Islet of Langerhans (tissue), 1 donor: ENCODE results near the gene ELMO3.

ENCODE experiments used
- FAIRE-seq: peaks from one replicate; lab custom pipeline; 2011; peaks lifted over from hg19 to GRCh38; lab: Jason Lieb, UNC

The ELMO3 gene

DNA sequence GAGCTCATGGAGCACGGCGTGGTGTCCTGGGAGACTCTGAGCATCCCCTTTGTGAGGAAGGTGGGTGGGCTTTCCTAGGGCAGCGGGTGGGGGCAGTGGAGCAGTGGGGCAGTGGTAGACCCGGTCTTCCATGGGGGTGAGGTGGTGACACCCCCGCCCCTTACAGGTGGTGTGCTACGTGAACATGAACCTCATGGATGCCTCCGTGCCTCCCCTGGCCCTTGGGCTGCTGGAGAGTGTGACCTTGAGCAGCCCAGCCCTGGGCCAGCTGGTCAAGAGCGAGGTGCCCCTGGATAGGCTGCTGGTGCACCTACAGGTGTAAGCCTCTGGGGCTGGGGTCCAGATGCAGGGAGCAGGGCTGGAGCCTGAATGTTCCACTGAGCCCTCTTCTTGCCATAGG lies 1.6 kb downstream of the ELMO3 start:
- FAIRE-seq, result no peak

DNA sequence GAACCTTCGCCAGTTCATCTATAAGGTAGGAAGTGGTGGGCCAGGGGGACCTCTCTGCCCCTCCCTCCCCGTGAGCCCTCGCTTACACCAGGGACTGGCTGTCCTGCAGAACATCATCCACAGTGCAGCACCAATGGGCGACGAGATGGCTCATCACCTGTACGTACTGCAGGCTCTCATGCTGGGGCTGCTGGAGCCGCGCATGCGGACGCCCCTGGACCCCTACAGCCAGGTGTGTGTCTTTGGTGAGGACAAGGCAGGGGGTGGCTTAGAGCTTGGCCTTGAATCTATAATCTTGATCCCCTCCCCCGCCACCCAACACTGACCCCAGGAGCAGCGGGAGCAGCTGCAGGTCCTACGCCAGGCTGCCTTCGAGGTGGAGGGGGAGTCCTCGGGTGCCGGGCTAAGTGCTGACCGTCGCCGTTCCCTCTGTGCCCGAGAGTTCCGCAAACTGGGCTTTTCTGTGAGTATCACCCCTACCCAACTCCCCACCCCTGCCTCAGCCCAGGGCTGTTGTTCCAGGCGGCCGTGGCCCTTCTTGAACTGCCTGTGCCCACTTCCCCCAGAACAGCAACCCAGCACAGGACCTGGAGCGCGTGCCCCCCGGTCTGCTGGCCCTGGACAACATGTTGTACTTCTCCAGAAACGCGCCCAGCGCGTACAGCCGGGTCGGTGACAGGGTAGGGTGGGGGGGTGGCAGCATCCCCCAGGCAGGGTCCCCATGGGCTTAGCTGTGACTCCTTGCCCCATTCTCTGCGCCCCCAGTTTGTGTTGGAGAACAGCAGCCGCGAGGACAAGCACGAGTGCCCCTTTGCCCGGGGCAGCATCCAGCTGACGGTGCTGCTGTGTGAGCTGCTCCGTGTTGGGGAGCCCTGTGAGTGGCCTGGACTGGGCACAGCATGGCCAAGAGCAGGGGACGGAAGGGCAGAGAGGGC lies 2.7 kb downstream of the ELMO3 start:
- no peak for FAIRE-seq

GRCh38 chr16:67202426-67202825 lies 3.5 kb downstream of the ELMO3 start:
- FAIRE-seq, result no peak

DNA sequence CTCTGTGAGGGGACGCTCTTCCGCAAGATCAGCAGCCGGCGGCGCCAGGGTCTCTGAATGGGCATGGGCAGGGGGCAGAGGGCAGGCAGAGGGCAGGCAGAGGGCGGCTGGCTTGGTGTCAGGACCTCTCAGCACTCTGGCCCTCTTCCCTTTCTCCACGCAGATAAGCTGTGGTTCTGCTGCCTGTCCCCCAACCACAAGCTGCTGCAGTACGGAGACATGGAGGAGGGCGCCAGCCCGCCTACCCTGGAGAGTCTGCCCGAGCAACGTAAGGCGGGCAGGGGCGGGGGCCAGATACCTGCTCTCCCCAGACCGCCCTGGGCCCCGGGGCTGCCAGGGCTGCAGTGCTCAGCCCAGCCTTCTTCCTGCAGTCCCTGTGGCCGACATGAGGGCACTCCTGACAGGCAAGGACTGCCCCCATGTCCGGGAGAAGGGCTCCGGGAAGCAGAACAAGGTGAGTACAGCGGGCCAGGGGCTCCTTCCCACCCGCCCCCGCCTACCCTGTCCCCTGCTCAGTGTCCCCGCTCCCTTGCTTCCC lies 4.1 kb downstream of the ELMO3 start:
- FAIRE-seq, result no peak

GRCh38 chr16:67204076-67204475 lies 5.1 kb downstream of the ELMO3 start:
- no peak for FAIRE-seq

DNA sequence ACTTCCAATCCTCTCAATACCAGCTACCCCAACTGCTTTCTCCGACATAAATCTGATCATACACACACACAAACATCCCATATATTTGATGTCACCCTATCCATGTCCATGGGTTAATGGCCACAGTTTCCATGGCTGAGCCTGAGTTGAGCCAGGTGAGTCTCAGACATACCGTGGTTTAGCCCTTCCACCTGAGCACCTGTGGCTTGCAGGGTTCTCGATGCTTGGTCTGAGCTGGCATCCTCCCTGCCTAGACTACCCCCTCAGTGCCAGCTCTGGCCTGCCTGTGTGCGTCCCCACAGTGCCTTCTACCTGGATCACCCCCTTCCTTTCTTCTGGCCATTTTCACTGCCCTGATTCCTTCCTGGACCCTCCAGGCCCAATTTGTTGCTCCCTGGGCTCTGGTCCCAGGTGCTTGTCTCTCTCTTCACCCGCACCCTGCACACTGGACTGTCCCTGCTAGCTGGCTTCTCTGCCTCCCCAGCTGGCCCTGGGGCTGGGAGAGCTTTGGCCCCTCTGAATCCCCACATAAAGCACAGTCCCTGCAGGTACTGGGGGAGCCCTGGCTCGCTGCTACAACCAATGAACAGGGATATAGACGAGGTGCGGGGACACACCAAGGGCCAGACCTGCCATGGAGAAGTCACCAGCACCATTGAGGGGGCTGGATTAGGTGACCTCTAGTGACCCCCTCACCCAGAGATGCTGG lies 7.4 kb downstream of the ELMO3 start:
- no peak for FAIRE-seq

GRCh38 chr16:67206838-67207248 lies 7.9 kb downstream of the ELMO3 start:
- FAIRE-seq, result no peak

DNA sequence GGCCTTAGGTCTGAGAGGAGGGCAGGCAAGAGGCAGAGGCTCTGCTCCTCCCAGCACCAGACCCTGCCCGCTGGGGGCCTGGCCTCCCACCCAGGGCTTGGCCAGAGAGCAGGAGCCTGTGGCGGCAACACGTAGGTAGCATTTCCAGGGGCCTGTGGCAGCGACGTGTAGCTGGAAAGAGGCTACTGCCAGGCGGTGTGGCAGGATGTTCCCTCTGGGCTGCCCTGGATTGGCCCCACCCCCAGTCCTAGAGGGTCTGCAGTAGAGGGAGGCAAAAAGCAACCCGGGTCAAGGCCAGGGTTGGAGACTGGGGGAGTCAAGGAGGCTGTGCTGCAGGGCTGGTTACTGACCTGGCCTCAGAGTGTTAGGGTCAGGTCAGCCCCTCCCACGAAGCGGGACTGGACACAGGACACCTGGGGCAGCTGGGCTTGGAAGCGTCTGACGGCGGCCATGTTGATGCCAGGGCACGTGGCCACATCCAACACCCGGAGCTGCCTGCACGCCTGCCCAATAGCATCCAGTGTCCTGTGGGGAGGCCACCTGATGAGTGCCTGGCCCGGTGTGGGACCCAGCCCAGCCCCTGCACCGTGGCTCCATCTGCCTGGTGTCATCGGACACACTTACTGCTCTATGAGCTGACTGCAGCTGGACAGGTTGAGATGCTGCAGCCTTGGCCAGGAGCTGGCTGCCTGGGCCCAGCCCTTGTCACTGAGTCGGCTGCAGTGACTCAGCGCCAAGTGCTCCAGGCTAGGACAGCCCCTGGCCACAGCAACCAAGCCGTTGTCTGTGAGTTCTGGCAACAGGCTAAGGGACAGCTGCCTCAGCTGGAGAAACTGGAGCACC lies 8.5 kb downstream of the ELMO3 start:
- FAIRE-seq, result no peak

DNA sequence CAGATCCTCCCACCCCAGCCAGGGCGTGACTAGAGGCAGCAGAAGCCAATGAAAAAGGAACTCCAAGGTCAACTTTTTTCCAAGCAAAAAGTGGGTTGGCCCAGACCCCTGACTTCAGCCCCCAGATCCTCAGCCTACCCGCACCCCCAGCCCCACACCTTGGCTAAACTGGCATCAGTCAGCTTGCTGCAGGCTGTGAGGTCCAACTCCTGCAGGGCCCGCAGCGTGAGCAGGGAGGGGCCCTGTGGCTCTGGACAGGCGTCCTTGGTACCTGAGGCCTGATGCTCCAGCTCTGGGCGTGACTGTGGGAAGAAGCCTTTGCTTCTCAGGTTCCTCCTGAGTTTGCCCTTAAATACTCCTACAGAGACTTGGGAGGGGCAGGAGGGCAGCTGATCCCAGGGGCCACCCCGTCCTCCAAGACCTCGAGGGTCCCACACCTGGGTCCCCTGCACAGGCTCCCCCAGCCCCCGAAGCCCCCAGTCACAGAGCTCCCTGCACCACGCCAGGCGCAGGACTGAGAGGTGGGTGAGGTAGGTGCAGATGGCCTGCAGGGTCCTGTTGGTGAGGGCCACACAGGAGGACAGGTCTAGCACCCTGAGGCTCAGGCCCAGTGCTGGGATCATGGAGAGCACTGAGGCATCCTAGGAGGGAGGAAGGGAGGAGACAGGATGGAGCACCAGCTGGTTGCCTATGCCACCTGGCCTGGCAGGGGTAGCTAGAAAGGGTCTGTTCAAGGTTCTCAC lies 9.4 kb downstream of the ELMO3 start:
- no peak for FAIRE-seq

- no peak for FAIRE-seq
These were observed 10.6 kb downstream of the ELMO3 start for GRCh38 chr16:67209565-67209964.

DNA sequence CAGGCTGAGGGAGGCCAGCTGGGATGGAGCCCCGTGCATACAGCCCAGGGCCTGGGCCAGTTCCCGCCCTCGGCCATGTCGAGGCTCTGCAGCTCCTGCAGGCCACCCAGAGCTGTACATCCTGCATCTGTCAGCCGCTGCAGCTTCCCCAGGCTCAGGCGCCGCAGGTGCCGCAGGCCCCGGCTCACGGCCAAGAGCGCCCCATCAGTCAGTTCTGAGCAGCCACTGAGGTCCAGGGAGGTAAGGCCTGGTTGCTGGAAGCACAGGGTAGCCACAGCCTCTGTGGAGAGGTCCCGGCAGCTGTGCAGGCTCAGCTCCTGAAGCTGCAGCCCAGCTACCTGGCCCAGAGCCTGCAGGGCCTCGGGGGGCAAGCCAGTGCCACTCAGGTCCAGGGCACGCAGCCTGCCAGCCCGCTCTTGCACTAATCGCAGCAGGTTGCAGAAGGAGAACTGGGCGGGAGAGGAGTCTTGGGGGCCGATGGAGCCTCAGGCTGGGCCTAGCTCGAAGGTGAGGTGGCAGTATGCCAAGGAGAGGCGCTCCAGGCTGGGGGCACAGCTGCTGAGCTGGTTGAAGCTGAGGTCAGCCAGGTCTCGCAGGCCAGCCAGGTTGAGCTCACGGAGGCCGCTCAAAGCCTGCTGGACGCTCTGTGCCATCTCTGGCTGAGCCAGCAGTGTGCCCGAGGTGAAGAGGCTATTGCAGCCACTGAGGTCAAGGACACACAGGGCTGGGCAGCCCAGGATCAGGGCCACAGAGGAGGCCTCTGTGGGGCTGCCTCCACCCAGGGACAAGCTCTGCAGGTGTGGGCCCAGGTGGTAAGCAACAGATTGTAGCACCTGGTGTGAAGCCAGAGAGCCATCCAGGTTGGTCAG lies 11.4 kb downstream of the ELMO3 start:
- no peak for FAIRE-seq

DNA sequence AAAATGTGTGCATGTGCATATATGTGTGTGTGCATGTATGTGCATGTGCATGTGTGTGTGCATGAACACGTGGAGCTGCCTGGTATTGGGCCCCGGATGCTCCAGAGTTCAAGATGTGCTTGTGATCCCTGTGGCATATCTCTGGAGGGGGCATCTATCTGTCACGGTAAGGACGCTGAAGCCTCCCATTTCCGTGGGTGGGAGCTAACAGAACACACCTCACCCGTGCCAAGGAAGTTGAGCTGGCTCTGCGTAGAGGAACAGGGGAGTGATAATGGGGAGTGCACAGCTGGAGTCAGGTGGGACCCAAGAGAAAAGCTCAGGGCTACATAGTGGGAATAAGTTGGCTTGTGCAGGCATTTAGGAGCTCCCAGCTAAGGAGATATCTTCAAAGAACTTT lies 12.7 kb downstream of the ELMO3 start:
- no peak for FAIRE-seq

- no peak for FAIRE-seq
These were observed 13.8 kb downstream of the ELMO3 start for GRCh38 chr16:67212766-67213165.

DNA sequence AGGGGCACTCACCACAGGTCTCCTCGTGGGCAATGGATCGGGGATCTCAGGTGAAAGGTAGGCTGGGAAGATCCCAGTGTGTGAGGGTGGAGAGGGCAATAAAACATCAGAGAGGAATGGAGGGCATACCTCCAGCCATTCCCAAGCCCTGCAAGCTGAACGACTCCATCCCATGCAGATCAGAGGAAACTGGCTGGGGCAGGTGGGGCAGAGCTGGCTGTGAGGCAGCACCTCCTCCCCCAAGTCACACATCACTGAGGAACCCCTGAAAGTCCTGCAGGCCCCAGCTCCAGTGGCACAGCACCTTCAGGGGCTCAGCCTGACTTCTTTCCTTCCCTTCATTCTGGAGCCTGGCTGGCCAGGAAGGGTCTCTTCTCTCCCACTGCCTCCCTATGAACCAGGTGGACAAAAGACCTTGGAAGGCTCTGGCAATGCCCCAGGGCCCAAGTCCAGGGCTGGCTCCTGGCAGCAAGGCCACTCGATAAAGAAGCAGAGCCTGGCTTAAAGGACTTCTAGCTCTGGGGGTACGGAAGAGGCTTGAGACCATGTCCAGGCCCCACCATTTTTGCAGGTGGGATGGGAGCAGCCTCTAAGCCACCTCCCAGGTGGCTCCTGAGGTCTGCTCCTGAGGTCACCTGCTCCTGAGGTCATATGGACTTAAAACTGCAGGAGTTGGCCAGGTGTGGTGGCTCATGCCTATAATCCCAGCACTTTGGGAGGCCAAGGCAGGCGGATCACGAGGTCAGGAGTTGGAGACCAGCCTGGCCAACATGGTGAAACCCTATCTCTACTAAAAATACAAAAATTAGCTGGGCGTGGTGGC lies 14.5 kb downstream of the ELMO3 start:
- FAIRE-seq, result no peak

DNA sequence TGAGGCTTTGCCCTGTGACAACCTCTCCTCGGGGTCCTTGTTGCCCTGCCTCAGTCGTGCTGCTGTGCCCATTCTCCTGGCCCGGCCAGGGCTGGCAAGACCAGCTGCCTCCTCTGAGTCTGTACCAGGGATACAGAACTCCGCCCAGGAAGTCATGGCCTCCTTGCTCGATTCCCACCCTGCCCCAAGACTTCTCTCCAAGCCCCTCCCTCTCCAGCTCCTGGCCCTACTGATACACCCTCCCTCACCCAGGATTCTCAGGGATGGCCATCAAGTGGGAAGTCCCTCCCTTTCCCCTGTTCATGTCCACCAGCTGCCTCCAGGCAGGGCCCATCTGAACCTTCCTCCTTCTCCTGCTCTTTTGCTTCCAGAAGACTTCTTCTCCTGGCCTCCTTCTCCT lies 16.8 kb downstream of the ELMO3 start:
- FAIRE-seq, result no peak

GRCh38 chr16:67216612-67217490 lies 17.9 kb downstream of the ELMO3 start:
- no peak for FAIRE-seq

- FAIRE-seq, result no peak
These were observed 25.1 kb downstream of the ELMO3 start for GRCh38 chr16:67223992-67224391.

- no peak for FAIRE-seq
These were observed 27.4 kb downstream of the ELMO3 start for GRCh38 chr16:67226295-67226803.
